K562 (cell line): ENCODE measurements around the gene TMEM181.

Experiments
- EZH2 ChIP-seq: IDR thresholded peaks from 2 replicates; pipeline ENCODE4 v1.6.1; 2012; ENCODE audit warnings: low read depth, mild to moderate bottlenecking, inconsistent platforms, low read length, borderline replicate concordance
- TCFL5 ChIP-seq: fragments of 250-450 bp; sonication (Bioruptor Pico); conservative IDR thresholded peaks from 2 replicates; pipeline ENCODE4 v1.6.1; 2021; ENCODE audit warnings: mild to moderate bottlenecking, moderate library complexity, matching md5 sums
- TF ChIP-seq, protein P1 (sequence below): fragments of 250-450 bp; sonication (Bioruptor Pico); IDR thresholded peaks from 2 replicates; pipeline ENCODE4 v1.8.0; 2021; ENCODE audit warnings: mild to moderate bottlenecking, moderate library complexity

- TF ChIP-seq, protein P1, sequence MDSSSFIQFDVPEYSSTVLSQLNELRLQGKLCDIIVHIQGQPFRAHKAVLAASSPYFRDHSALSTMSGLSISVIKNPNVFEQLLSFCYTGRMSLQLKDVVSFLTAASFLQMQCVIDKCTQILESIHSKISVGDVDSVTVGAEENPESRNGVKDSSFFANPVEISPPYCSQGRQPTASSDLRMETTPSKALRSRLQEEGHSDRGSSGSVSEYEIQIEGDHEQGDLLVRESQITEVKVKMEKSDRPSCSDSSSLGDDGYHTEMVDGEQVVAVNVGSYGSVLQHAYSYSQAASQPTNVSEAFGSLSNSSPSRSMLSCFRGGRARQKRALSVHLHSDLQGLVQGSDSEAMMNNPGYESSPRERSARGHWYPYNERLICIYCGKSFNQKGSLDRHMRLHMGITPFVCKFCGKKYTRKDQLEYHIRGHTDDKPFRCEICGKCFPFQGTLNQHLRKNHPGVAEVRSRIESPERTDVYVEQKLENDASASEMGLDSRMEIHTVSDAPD (CRISPR knock-in tag): no peak
- TF ChIP-seq EZH2 (no peak), TCFL5 (CRISPR knock-in tag) (no peak)
Observed at GRCh38 chr6:158607411-158608170, 47.7 kb downstream of the TMEM181 start.
